ENCODE measurements around the gene SETD5.

DNA sequence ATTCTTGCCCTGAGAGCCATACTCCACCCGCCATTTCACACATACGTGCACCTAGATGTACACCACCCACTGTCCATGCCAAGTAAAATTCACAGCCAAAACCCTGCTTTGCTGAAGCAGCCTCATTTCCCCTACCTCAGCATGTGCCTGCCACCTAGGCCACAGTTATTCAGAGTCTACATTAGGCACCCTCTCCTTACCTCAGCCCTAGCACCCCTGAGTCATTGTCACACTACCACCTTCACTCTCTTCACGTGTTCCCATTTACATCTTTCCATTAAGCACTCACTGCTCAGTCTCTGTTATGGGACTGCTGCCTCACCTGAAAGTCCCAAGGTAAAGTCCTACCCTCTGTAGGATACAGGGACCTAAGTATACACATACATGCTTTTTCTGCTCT is 70.0 kb downstream of the SETD5 start:
- TF ChIP-seq, protein P1, sequence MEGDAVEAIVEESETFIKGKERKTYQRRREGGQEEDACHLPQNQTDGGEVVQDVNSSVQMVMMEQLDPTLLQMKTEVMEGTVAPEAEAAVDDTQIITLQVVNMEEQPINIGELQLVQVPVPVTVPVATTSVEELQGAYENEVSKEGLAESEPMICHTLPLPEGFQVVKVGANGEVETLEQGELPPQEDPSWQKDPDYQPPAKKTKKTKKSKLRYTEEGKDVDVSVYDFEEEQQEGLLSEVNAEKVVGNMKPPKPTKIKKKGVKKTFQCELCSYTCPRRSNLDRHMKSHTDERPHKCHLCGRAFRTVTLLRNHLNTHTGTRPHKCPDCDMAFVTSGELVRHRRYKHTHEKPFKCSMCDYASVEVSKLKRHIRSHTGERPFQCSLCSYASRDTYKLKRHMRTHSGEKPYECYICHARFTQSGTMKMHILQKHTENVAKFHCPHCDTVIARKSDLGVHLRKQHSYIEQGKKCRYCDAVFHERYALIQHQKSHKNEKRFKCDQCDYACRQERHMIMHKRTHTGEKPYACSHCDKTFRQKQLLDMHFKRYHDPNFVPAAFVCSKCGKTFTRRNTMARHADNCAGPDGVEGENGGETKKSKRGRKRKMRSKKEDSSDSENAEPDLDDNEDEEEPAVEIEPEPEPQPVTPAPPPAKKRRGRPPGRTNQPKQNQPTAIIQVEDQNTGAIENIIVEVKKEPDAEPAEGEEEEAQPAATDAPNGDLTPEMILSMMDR (optimal IDR thresholded peaks at IDR 0.05 in 1 of 3, IDR thresholded peaks at IDR 0.05 in 1 of 3, conservative IDR thresholded peaks at IDR 0.05 in 1 of 3; ENCODE audit: extremely low read depth in 1 of 3, insufficient read depth in 2 of 3, low read length in 3 of 3) = no peak
- TF ChIP-seq EZH2 (IDR thresholded peaks at IDR 0.05; ENCODE audit: low read length) = no peak
